GDM1 (cell line): Measurements from ENCODE around the gene ALKBH8.
"Not testable (repeated sequence)": the region's sequence is repeated elsewhere in the genome, so short reads cannot be mapped to it uniquely, and the experiment has no call there.

Experiments used
- DNase-seq: peaks from one replicate; lab custom pipeline; 2025; lab: John Stamatoyannopoulos, UW

Gene ALKBH8

DNA sequence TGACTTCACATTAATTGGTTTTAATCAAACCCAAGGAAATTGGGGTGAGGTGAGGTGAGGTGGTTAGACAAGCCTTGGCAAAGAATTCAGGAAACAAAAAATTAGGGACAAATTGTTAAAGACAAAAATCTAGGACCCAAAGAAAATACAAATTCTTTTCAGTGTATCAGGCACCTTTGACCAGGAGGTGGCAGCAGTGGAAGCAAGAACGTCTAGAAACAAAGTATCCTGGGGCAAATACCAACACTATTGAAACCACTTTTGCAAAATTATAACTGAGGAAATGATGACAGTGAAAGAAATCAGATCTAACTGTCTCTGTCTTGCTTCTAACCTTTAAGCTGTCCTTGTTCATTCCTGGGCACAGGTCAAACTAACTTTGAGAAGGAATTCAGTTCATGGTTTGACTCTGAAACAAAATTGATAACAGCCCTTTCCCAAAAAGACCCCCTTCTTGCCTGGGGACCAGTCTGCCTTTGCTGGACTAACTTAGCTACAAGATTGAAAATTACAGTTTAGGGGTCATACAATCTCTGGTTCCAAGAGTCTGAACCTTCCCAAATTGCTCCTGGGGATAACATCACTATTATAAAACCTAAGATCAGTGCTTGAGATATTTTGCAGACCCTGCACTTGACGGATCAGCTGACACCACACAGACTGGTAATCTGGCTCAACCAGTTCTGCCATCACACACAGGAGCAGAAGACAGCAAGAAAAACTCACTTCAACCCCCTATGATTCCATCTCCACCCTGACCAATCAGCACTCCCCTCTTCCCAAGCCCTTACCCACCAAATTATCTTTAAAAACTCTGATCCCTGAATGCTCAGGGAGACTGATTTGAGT lies 11.2 kb upstream of the ALKBH8 start:
- DNase-seq, result not testable (repeated sequence)

DNA sequence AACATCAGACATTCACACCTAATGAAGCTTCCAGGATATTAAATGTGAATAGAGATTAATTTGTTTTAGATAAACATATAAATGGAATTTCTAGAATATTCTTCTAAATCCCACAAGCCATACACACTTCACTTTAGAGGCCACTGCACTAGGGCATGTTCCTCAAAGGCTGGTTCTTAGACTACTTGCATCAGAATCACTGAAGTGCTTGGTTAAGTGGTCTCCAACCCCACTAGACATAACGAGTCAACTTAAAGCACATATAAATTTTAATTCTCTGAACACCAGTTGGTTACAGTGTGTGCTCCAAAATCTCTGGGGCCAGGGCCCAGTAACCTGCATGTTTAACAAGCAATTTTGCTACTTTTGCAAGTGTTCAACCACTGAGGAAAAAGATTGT lies 7.9 kb upstream of the ALKBH8 start:
- no peak for DNase-seq

DNA sequence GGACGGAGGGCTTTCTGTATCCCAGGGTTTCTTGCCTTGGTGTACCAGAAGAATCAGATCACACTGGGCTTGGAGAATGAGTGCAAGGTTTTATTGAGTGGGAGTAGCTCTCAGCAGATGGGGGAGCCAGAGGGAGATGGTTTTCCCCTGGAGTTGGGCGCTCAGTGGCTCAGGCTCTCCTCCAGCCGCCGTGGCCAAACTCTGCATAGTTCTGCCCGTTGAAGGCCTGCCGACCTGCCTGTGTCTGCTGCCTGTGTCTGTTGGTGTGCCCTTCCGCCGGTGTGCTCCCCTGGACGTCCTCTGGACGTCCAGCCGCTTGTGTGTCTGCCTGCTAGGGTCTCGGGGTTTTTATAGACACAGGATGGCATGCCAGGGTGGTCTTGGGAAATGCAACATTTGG lies 4.5 kb upstream of the ALKBH8 start:
- DNase-seq, result no peak

DNA sequence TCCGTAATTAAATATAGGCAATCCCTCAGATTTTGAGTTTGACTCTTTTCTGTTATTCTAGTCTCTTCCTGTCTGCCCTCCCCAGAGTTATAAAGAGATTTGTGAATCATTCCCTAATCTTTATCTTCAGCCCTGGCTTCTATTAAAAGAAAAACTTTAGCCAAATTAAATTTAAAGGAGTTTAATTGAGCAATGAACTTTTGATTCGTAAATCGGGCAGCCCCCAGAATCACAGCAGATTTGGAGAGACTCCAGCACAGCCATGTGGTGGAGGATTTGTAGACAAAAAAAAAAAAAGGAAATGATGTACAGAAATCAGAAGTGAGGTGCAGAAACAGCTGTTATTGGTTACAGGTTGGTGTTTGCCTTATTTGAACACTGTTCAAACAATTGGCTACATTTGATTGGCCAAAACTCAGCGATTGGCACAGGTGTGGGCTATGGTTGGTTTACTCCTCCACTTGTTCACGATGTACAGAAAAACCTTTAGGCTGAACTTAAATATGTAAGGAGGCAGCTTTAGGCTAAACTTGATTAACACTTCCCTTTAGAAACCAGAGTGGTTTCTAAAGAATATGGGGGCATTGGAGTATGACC lies 2.3 kb upstream of the ALKBH8 start:
- DNase-seq, result no peak

DNA sequence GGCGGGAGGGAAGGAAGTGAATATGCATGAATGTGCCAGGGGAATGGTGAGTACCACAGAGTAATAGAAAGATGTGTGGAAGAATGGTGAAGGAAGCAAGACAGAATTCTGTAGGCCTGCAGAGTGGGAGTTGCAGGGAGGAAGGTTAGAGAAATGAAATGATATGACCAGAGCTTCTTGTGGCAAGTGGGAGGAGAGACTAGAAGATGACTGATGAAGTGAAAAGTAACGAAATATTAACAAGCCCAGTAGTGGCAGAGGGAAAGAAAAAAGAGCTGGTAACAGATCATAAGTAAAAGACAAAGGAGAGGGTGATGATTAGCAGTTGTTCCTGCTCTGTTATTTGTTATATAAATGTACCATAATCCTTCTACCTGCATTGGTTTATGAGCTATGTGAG lies 1.0 kb upstream of the ALKBH8 start:
- no peak for DNase-seq

DNA sequence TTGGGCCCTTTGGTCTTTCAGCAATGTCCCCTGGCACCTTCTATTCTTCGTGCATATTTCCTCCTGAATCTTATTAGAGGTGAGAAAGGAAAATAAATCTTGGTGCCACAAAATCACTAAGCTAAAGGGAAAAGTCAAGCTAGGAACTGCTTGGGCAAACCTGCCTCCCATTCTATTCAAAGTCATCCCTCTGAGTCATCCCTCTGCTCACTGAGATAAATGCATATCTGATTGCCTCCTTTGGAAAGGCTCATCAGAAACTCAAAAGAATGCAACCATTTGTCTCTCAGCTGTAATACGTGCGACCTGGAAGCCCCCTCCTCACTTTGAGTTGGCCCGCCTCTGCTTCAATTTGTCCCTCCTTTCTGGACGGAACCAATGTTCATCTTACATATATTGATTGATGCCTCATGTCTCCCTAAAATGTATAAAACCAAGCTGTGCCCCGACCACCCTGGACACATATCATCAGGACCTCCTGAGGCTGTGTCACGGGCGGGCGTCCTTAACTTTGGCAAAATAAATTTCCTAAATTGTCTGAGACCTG lies 493 bp upstream of the ALKBH8 start:
- DNase-seq, result not testable (repeated sequence)

DNA sequence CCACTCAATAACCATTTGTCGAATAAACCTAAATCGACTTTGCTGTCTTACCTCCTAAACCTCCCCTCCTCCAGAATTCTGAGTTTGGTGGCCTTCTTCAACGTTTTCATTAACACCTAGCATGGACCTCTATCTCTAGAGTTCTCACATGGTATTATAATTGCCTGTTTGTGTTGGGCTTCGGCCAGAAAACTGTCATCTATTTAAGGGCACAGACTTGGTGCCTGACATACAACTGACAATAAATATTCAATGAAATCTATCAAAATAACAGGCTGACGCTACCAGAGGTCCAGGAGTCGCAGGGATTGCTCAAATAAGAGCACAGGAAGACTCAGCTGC lies 687 bp downstream of the ALKBH8 start:
- no peak for DNase-seq

DNA sequence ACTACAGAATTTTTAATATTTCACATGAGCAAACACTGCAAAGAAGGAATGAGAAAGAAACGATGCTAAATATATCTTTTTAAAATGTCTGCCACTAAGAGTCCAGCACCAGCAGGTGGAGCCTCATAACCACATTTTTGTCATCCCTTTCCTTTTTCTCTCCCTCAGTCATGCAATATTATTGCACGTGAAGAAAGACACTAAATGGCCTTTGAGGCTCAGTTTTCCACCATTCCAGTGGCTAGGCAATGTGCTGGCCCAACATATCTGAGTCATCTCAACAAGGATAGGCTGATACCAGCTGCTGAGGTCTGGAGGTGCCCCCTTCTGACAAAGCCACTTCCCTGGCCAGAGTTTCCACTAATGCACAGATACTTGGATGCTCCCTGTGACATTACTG lies 1.8 kb downstream of the ALKBH8 start:
- DNase-seq, result no peak

DNA sequence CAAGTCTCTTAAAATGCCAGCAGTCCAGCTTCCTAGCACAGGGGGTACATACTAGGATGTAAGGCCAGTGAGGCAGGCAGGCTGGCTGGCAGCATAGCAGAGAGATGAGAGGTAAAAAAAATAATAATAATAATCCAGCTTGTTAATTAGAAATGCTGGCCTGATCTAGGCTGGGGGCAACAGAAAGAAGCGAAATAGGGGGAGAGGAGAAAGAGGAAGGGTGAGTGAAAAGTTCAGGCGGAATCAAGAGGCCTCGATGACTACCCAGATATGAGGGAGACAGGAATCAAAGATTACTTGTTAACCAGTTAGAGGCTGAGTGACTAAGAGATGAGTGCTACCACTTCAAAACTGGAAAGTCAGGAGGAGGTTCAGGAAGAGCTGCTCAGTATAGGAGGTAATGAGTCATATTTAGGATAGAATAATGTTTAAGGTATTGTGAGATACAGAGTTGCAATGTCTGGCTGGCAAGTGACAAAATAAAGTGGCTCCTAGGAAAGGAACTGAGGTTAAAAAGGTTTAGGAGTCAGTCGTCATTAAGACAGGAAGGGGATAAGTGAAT lies 2.8 kb downstream of the ALKBH8 start:
- DNase-seq, result no peak

DNA sequence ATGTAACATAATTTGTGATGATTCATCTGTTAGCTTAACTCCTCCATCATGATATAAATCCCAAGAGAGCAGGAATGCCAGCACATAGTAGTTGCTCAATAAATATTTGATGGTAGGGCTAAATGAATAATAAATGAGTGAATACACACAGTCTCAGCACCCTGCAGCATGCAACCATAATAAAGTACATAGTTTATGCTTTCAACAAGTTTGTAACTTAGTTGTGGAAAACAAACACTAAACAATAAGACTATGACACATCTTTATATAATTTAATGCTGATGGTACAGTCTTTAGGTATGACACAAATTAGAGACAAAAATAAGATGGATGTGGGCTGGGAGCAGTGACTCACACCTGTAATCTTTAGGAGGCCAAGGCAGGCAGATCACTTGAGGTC lies 3.8 kb downstream of the ALKBH8 start:
- no peak for DNase-seq

DNA sequence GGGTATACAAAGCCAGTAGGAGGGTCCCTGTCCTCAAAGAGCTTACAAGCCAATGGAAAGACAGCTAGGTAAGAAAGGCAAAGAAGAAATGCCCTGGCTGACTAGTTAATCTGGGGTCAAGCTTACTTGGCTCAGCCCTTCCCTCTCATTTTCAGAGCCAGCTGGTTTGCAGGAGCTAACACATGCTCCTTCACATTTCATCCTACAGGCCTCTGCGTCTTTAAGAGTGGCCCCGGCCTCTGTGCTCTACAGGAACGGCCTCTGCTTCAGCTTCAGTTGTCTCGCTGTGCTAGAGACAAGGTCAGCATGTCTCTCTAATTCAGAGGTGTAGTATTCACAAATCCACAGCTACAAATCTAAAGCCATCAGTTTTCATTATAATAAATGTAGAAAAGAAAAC lies 15.2 kb downstream of the ALKBH8 start:
- no peak for DNase-seq

DNA sequence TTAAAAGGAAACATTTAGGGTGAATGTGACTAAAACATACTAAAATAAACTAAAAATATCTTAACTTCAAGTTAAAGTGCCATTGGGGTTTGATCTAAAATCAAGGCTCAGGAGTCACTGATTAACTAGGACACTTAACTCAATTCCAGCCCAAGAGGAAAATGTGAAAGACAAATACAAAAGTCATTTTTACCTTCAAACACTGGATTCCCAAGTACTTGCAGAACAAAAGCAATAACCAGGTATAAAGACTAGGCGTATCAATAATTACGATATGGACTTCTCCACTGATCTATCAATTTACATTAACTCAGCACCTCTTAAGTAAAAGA lies 15.6 kb downstream of the ALKBH8 start:
- no peak for DNase-seq

DNA sequence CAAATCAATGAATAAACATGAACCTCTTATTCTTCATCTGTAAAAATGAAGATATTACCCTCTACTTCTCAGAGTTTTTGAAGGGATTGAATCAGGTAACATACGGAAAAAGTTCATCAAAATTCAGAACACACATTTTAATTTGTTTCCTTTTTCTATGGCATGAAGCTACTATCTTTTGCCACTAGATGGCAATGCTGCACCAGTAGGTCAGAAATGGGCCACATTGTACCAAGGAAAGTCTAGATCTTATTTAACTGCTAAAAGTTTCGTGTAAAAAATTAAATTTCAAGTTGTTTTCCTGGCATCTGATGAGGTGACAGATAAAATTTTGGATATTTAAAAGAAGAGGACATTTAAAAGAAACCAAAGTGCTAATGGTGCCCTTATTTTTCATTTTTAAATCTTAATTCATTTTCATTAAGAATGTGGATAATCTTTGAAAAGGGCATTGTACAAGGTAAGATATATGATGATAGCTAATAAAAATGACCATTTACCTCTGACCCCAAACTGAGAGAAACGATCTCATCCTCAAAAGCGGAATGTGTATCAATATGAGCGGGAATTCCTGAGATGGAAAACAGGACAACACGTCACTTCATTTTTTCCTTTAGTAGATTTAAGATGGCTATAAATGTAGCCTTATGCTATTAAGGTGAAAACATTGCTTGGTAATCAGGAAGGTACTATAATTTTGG lies 16.1 kb downstream of the ALKBH8 start:
- DNase-seq, result no peak

DNA sequence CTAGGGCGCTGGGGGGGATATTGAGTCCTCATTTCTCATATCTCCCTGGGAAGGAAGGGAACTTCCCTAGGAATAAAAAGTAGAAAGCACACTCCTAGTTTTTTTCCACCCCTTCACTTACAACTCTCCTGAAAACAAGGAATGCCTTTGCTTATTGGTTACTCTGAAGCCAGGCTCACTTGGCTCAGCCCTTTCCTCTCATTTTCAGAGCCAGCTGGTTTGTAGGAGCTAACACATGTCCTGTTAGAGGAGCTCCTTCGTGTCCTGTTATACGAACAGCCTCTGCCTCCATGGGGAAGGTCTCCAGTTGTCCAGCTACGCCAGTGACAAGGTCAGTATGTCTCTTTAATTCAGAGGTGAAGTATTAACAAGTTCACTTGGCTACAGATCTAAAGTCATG lies 17.6 kb downstream of the ALKBH8 start:
- DNase-seq, result no peak

DNA sequence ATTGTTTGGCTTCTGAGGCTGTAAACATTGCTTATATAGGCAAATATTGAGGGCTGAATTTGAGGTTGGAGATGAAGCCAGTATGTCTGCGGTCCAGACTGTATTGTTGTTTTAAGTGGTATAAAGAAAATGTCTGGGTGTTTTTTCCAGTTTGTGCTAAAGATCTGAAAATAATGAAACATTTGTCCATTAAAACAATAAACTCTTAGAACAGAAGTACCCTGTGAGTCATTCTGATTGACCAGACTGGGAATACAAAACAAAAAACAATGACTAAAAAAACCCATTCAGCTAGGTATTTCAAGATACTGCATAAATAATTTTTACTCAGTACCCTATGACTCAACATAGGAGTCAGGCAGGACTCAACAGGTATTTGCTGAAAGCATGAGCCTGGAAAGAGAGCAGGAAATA lies 20.4 kb downstream of the ALKBH8 start:
- no peak for DNase-seq

DNA sequence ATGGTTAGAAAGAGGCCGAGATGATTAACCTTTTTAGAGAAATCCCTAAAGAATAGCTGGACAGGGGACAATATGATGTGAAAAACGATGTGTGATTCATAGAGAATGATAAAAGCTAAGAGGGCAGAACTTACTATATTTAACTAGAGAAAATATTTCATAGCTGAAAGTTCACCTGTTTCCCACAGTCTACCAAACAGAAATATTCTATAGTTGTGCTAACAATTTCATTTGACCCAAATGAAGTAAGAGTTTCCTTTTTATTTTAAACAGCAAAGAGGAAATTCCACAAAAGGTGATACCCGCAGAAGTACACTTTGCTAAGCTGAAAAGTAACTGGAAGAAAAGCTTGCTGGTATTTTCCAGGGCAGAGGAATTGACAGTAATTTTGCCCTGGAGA lies 26.7 kb downstream of the ALKBH8 start:
- DNase-seq, result no peak

DNA sequence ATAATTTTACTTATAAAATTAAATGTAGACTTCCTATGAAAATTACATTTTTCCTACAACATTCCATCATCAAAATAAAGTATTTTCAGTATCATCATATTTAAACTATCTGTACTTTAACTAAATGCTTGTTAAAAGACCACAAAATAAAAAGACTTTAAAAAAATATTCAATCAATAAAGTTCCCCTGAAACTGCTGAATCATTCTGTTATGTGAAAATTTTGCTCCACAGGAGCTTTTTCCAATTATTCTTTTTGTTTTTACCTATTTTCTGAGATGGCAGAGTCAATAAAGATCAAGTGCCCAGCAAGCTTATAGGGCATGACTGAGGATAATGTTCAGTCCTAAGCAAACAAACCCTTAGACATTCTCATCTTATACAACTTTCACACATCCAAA lies 27.3 kb downstream of the ALKBH8 start:
- DNase-seq, result no peak

DNA sequence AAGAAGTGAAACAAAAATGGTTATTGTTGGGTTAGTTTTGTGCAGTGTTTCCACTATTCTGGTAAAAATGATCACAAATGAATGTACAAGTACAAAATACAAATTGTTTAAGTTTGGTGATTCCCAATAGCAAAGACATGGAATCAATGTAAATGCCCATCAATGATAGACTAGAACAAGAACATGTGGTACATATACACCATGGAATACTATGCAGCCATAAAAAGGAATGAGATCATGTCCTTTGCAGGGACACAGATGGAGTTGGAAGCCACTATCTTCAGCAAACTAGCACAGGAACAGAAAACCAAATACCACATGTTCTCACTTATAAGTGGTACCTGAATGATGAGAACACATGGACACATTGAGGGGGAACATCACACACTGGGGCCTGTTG lies 28.4 kb downstream of the ALKBH8 start:
- DNase-seq, result not testable (repeated sequence)

DNA sequence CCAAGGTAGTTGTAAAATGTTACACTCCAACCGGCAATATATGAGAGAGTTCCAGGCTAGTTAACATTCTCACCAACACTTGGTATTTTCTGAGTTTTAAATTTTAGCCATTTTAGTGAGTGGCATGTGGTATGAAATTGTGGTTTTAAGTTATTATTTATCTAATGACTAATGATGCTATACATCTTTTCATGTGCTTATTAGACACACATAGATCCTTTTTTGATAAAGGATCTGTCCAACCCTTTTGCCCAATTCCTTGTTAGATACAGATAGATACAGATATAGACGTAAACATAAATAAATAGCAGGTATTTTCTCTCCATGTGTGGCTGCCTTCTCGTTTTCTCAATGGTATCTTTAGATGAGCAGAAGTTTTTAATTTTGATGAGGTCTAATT lies 39.3 kb downstream of the ALKBH8 start:
- DNase-seq, result no peak

DNA sequence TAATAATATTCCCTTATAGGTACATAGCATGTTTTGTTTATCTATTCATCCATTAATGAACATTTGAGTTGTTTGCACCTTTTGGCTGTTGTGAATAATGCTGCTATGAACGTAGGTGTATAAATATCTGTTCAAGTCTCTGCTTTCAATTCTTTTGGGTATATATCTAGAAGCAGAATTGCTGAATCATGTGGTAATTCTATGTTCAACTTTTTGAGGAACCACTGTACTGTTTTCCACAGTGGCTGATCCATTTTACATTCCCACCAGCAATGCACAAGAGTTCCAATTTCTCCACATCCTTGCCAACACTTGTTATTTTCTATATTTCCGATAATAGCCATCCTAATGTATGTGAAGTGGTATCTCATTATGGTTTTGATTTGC lies 56.7 kb downstream of the ALKBH8 start:
- DNase-seq, result no peak

DNA sequence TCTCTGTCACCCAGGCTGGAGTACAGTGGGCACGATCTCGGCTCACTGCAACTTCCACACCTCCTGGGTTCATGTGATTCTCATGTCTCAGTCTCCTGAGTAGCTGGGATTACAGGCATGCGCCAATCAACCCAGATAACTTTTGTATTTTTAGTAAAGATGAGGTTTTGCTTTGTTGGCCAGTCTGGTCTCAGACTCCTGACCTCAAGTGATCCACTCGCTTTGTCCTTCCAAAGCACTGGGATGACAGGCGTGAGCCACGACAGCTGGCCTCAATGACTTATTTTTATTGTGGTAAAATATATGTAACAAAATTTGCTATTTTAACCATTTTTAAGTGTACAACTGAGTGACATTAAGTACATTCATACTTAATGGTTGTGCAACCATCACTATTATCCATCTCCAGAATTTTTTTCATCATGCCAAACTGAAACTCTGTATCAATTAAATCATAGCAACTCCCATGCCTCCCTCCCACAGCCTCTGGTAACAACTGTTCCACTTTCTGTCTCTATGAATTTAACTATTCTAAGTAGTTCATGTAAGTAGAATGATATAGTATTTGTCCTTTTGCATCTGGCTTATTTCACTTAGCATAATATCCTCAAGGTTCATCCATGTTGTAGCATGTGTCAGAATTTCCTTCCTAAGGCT lies 57.2 kb downstream of the ALKBH8 start:
- DNase-seq, result no peak

DNA sequence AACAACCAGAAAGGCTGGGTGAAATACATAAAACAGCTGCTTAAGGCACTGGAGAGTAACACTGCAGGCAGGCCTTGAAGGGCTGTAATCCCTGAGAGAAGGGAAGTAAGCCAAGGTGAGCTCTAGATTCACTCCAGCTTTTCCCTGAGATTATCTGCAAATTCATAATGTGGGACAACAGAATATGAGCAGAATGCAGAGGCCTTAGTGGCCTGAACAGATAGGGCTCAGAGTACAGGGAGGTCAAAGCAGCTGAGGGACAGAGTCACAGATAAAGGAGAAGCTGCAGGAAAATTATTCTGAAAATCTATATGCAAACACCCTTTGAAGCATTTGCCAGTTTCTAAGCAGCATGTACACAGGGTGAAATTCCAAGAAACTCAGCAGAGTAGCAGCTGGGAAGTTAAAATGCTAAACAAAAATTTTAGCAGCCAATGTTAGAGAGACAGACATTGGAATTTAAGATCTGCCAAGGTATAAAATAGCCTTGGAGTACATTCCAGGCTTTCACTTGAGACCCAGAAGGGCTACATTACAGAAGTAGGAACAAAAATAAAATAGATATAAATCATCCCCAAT lies 59.8 kb downstream of the ALKBH8 start:
- DNase-seq, result no peak
